ENCODE data around the gene FSTL5.

- TF ChIP-seq CTCF (IDR thresholded peaks at IDR 0.05) (no peak), ZFX (IDR thresholded peaks at IDR 0.05; ENCODE audit: borderline replicate concordance) (no peak)
Observed at GRCh38 chr4:161463436-161463835, 700.4 kb downstream of the FSTL5 start.
